ENCODE results near the gene GPR27. TPM values are rescaled to one million over a fixed set of nuclear protein-coding genes. Genes with fewer than 3 reads are reported as not detected.

Gene GPR27
- total and polyA plus RNA-seq, 4 donors = 0.09 to 0.65 (median 0.17) TPM; not detected in 1

GRCh38 chr3:71733319-71733718, 20.3 kb upstream of the GPR27 start:
- TF ChIP-seq YY1 (IDR thresholded peaks at IDR 0.05) = no peak
- TF ChIP-seq JUND (IDR thresholded peaks at IDR 0.05) = no peak
- TF ChIP-seq FOXA1 (IDR thresholded peaks at IDR 0.05) = no peak
- TF ChIP-seq, protein P1, sequence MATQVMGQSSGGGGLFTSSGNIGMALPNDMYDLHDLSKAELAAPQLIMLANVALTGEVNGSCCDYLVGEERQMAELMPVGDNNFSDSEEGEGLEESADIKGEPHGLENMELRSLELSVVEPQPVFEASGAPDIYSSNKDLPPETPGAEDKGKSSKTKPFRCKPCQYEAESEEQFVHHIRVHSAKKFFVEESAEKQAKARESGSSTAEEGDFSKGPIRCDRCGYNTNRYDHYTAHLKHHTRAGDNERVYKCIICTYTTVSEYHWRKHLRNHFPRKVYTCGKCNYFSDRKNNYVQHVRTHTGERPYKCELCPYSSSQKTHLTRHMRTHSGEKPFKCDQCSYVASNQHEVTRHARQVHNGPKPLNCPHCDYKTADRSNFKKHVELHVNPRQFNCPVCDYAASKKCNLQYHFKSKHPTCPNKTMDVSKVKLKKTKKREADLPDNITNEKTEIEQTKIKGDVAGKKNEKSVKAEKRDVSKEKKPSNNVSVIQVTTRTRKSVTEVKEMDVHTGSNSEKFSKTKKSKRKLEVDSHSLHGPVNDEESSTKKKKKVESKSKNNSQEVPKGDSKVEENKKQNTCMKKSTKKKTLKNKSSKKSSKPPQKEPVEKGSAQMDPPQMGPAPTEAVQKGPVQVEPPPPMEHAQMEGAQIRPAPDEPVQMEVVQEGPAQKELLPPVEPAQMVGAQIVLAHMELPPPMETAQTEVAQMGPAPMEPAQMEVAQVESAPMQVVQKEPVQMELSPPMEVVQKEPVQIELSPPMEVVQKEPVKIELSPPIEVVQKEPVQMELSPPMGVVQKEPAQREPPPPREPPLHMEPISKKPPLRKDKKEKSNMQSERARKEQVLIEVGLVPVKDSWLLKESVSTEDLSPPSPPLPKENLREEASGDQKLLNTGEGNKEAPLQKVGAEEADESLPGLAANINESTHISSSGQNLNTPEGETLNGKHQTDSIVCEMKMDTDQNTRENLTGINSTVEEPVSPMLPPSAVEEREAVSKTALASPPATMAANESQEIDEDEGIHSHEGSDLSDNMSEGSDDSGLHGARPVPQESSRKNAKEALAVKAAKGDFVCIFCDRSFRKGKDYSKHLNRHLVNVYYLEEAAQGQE (IDR thresholded peaks at IDR 0.05) = no peak
- TF ChIP-seq CTCF (IDR thresholded peaks at IDR 0.05; ENCODE audit: low read depth, low read length, missing input control) = no peak
- TF ChIP-seq RAD21 (IDR thresholded peaks at IDR 0.05) = no peak
- TF ChIP-seq NR2F2 (IDR thresholded peaks at IDR 0.05) = no peak
- 77% methylated on average over 2 of the region's 2 CpGs for WGBS
- H3K4me1 ChIP-seq (ENCODE audit: control insufficient read depth in 4 of 4, insufficient read depth in 4 of 4, low read length in 3 of 4) = no peaks in the 10 kb centered on the region
- peaks cover 0 to 4% (median 0%) of the 10 kb centered on the region in 4 donors for H3K27me3 ChIP-seq (ENCODE audit: control insufficient read depth in 4 of 4, insufficient read depth in 4 of 4, low read length in 3 of 4)
- no peak overlapping the region for H3K4me3 ChIP-seq (ENCODE audit: low read depth in 1 of 3, low read length in 3 of 3)
- no peak for DNase-seq (ENCODE audit: low spot score)
- no peaks in the 10 kb centered on the region for H3K36me3 ChIP-seq (ENCODE audit: control insufficient read depth in 4 of 4, insufficient read depth in 3 of 4, low read depth in 1 of 4, low read length in 3 of 4)
- H3K27ac ChIP-seq (ENCODE audit: low read depth in 1 of 2, low read length in 2 of 2) = no peak overlapping the region
- no peak overlapping the region for H3K9ac ChIP-seq (ENCODE audit: low read depth in 1 of 2, low read length in 2 of 2)
- no peaks in the 10 kb centered on the region for H3K9me3 ChIP-seq (ENCODE audit: control insufficient read depth in 4 of 4, low read length in 3 of 4)

DNA sequence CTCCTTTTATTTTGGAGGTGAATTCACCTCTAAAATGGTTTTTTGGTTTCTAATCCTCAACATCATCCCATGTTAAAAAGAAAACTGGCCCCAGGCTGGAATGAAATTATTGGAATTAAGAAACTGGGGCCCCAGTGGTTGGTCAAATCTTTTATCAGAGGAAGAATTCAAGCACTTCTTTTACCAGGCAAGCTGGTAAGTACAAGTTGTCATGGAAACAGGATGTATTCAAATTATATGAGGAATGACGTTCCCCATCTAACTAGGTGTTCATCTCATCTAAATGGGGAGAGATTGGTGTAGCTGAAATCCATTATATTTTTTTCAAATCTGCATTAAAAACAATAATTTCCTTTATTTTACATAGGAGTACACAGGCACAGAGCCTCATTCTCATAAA, 18.8 kb upstream of the GPR27 start:
- Histone ChIP-seq H3K27me3 (ENCODE audit: control insufficient read depth in 4 of 4, insufficient read depth in 4 of 4, low read length in 3 of 4) (peaks cover 0 to 4% (median 0%) of the 10 kb centered on the region in 4 donors), H3K9ac (ENCODE audit: low read depth in 1 of 2, low read length in 2 of 2) (no peak overlapping the region), H3K36me3 (ENCODE audit: control insufficient read depth in 4 of 4, insufficient read depth in 3 of 4, low read depth in 1 of 4, low read length in 3 of 4) (no peaks in the 10 kb centered on the region), H3K4me1 (ENCODE audit: control insufficient read depth in 4 of 4, insufficient read depth in 4 of 4, low read length in 3 of 4) (no peaks in the 10 kb centered on the region), H3K4me3 (ENCODE audit: low read depth in 1 of 3, low read length in 3 of 3) (no peak overlapping the region), H3K9me3 (ENCODE audit: control insufficient read depth in 4 of 4, low read length in 3 of 4) (no peaks in the 10 kb centered on the region), H3K27ac (ENCODE audit: low read depth in 1 of 2, low read length in 2 of 2) (no peak overlapping the region)
- no peak for DNase-seq (ENCODE audit: low spot score)
- TF ChIP-seq NR2F2 (IDR thresholded peaks at IDR 0.05) (no peak), ZBTB33 (IDR thresholded peaks at IDR 0.05) (no peak), FOXA2 (IDR thresholded peaks at IDR 0.05) (no peak), FOXA1 (IDR thresholded peaks at IDR 0.05) (no peak), YY1 (IDR thresholded peaks at IDR 0.05) (no peak), GABPA (IDR thresholded peaks at IDR 0.05 in 1 of 2, conservative IDR thresholded peaks at IDR 0.05 in 1 of 2) (no peak), EGR1 (IDR thresholded peaks at IDR 0.05; ENCODE audit: low read depth in 2 of 2) (no peak), JUND (IDR thresholded peaks at IDR 0.05) (no peak), HNF4G (IDR thresholded peaks at IDR 0.05) (no peak), SP1 (IDR thresholded peaks at IDR 0.05) (no peak)
- TF ChIP-seq, protein P2, sequence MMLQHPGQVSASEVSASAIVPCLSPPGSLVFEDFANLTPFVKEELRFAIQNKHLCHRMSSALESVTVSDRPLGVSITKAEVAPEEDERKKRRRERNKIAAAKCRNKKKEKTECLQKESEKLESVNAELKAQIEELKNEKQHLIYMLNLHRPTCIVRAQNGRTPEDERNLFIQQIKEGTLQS (IDR thresholded peaks at IDR 0.05) = no peak
- TF ChIP-seq, protein P3, sequence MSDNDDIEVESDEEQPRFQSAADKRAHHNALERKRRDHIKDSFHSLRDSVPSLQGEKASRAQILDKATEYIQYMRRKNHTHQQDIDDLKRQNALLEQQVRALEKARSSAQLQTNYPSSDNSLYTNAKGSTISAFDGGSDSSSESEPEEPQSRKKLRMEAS (IDR thresholded peaks at IDR 0.05) = no peak
- WGBS = 70% methylated on average over 1 of the region's 1 CpG

Measured in liver (tissue), 9 donors.